Activated CD8-positive, alpha-beta memory T cell treated with anti-CD3 and anti-CD28 coated beads for 36 hours (primary cell): ENCODE data around the gene TXNDC2. TPM values are rescaled to one million over a fixed set of nuclear protein-coding genes. Genes with fewer than 3 reads are reported as not detected.
"Not testable (repeated sequence)": the region's sequence is repeated elsewhere in the genome, so short reads cannot be mapped to it uniquely, and the experiment has no call there.

ENCODE experiments used
- CTCF ChIA-PET: fragments of 350-600 bp; sonication (Branson Sonifier 250); formaldehyde crosslinking; loops from one replicate; lab custom pipeline; 2021; ENCODE audit warnings: antibody characterized with exemption; lab: Charles Lee
- POLR2A ChIA-PET: fragments of 350-600 bp; sonication (Branson Sonifier 250); formaldehyde crosslinking; loops from one replicate; lab custom pipeline; 2021; ENCODE audit warnings: antibody characterized with exemption; lab: Charles Lee
- total RNA-seq, 2 experiments: library from RNA; stranded (reverse); gene quantifications; one replicate each; pipeline ENCODE4 v1.2.3, GENCODE V29; 2021

Gene TXNDC2
- total RNA-seq, 2 experiments from 2014 or later: not detected

DNA sequence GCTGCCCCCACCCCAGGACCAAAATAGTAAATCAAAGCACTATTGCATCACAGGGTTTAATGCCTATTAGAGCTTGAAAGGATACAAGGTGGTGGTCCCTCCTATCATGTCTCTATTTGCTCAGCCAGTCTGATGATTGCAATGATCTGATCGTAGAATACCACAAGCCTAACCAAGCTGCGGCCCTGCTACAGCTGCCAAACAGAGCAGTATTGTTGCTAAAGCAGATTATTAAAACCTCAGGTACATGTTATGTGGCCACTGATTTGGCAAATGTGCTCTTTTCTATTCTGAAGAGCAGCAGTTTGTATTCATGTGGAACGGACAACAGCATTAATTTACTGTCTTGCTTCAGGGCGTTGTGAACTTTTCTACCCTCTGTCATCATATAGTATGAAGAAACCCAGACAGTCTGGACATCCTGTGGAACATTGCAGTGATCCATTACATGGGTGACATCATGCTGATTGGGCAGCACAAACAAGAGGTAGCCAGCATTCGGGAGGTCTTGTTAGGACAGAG lies 19.7 kb downstream of the TXNDC2 start:
- CTCF ChIA-PET: no interaction called here
- POLR2A ChIA-PET: interaction anchor here (0.6 kb wide), 1 partner anchor 32 kb away, joined by 5 read pairs; no protein-coding TSS in a partner anchor

DNA sequence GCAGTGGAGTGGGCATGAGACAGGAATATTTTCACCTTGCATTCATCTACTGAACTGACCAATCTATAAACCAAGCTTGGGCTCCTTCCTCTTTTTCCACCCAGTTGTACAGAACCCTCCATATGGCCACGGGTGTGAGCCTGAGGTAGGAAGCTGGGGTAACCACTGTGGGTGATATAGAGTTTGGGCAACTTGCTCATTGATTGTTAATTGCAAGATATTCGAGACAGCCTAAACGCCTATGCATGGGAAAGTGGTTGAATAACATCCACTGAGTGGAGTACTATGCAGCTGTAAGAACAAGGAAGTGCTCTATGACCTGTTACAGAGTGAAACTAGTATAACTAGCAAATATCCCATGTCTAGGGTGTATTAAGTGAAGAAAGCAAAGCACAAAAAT lies 20.7 kb downstream of the TXNDC2 start:
- POLR2A ChIA-PET: no interaction called here

DNA sequence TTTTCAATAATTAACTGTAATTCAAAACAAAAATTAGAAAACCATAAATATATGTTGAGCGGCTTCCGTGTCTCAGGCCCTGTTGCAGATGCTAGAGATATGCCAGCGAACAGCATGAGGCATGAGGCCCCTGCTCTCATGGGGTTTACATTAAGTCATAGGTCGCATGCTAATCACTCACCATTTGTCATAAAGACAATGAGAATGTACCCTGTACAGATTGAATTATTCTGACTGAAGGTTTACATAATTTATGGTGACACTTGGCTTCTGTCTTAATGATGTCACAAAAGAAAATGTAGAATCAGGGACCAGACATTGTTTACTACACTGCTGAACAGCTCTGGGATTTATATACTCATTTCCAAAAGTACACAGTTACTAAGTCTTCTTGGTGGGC lies 22.1 kb downstream of the TXNDC2 start:
- ChIA-PET POLR2A (no interaction called here), CTCF (no interaction called here)

More for the DNA sequence above, 20.7 kb downstream of the TXNDC2 start:
- CTCF ChIA-PET: no interaction called here

DNA sequence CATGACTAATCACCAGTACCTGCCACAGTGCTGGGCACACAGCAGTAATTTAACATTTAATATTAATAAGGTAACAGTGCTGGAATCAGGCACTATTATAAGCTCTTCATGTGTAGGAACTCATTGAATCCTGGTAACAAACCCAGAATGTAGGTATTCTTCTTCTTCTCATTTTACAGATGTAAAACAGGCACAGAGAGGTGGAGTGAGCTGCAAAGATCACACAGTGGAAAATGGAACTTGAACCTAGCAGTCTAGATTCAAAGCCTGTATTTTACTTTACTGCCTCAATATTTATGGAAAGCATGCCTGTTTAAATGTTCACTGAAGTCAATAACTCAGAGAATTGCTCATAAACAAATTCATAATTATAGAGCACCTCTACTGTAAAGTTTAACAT lies 24.3 kb downstream of the TXNDC2 start:
- ChIA-PET CTCF (interaction anchor here (1.1 kb wide), 1 partner anchor 24 kb away, joined by 3 read pairs; no protein-coding TSS in a partner anchor), POLR2A (no interaction called here)

DNA sequence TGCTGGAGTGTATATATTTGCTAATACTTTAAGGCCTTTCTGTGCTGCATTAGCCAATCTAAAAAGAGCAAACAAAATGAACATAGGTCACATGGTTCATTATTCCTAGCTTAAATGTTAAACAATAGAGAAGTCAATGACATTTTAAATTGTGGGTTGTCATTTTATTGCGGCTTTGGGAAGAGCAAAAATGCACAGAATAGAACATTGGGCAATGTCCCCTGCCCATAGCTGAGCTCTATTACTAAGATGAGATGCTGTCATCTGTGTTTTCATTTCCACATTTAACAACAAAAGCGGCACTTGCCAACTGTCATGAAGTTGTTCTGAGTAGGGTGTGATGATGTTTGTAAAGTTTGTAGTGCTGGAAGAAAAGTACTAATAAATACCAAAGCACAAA lies 24.9 kb downstream of the TXNDC2 start:
- ChIA-PET POLR2A (no interaction called here), CTCF (no interaction called here)

DNA sequence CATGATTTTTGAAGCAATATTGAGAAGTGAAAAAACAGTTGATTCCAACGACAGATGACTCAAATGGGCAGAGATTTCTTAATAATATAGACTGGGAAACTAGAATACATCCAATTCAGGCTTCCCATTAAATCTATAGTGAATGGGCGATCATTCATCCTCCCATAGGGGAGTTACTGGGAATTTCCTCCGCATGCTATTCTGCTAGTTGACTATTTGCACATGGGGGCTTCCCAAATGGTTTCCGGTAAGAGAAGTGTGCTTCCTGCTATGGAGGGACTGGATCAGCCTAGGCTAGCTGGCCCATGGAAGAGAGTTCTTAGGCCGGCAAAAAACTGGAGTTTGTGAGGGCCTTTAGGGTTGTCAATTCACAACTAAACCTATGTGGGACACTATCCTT lies 25.5 kb downstream of the TXNDC2 start:
- POLR2A ChIA-PET: no interaction called here
- CTCF ChIA-PET: no interaction called here

DNA sequence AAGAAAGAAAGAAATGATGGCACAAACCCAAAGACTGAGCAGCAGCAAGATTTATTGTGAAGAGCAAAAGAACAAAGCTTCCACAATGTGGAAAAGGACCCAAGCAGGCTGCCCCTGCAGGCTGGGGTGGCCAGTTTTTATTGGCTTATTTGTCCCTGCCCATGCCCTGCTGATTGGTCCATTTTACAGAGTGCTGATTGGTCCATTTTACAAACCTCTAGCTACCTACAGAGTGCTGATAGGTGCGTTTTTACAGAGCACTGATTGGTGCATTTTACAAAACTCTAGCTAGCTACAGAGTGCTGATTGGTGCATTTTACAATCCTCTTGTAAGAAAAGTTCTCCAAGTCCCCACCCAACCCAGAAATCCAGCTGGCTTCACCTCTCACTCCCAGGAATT lies 26.5 kb downstream of the TXNDC2 start:
- CTCF ChIA-PET, POLR2A ChIA-PET: not testable (repeated sequence)

DNA sequence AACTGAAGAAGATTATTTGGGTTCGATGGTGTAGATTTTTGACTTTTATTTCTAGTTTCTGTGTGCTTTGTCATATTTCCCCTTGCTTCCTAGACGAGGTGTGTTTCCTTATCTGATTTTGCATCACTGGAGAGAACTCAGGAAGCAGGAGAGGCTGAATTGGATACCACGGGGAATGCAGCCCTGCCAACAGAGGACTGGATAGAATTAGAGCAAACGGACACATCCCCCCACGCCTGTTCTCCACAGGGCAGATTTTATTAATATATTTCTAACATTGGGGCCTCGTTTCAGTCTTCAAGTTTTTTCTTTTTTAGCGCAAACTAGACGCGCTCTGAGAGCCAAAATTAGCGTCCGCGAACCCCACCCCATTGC lies 27.4 kb downstream of the TXNDC2 start:
- ChIA-PET POLR2A (interaction anchor here (0.7 to 2.2 kb wide), 7 partner anchors 28 to 810 kb away, joined by 3 to 9 read pairs (median 4); partner anchors contain the start of genes NAPG and TXNDC2), CTCF (interaction anchor here (0.6 kb wide), 1 partner anchor 24 kb away, joined by 4 read pairs; no protein-coding TSS in a partner anchor)

DNA sequence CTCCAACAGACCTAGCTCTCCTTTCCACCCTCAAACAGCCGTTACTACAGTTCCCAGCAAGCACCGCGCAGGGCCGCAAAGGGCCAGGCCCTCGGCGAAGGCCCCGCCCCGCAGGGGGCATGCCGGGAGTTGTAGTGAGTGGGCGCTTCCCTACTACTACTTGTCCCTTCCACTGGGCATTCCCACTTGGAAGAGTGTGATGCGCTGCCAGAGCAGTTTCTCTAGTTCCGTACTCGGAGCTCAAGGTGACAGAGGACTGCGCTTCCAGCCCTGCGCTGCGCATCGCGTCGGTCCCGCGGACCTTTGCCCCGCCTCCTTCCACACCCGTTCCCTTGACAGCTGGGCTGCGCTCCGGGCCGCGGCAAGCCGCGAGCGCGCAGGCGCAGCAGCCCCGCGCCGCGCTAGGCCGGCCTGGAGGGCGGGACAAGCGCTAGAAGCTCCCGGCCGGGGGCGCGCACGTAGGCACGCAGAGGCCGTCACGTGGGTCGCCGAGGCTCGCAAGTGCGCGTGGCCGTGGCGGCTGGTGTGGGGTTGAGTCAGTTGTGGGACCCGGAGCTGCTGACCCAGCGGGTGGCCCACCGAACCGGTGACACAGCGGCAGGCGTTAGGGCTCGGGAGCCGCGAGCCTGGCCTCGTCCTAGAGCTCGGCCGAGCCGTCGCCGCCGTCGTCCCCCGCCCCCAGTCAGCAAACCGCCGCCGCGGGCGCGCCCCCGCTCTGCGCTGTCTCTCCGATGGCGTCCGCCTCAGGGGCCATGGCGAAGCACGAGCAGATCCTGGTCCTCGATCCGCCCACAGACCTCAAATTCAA lies 28.0 kb downstream of the TXNDC2 start, which contains the start of gene VAPA:
VAPA (plus strand) TSS at position 491 of the 808 bp plus-strand sequence; CDS start at position 732, 241 bp downstream.
- POLR2A ChIA-PET: interaction anchor here (0.7 to 2.2 kb wide), 8 partner anchors 13 to 810 kb away, joined by 3 to 9 read pairs (median 4); partner anchors contain the start of genes NAPG and TXNDC2

DNA sequence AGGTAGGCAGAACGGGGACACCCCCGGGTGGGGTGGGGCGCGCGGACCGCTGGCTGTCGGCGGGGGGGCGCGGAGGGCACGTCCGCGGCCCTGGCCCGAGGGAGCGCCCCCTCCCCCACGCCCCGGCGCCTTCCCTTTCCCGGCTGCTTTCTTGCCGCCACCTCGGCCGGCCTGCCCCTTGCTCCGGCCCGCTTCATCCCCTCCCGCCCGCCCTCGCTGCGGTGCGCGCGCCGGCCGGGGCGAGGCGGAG lies 28.5 kb downstream of the TXNDC2 start:
- CTCF ChIA-PET: no interaction called here
- POLR2A ChIA-PET: interaction anchor here (0.8 to 2.2 kb wide), 6 partner anchors 13 to 811 kb away, joined by 3 to 9 read pairs (median 3); partner anchors contain the start of gene TXNDC2

More for the DNA sequence above, 28.0 kb downstream of the TXNDC2 start, which contains the start of gene VAPA:
- CTCF ChIA-PET: interaction anchor here (0.6 kb wide), 1 partner anchor 24 kb away, joined by 4 read pairs; no protein-coding TSS in a partner anchor

DNA sequence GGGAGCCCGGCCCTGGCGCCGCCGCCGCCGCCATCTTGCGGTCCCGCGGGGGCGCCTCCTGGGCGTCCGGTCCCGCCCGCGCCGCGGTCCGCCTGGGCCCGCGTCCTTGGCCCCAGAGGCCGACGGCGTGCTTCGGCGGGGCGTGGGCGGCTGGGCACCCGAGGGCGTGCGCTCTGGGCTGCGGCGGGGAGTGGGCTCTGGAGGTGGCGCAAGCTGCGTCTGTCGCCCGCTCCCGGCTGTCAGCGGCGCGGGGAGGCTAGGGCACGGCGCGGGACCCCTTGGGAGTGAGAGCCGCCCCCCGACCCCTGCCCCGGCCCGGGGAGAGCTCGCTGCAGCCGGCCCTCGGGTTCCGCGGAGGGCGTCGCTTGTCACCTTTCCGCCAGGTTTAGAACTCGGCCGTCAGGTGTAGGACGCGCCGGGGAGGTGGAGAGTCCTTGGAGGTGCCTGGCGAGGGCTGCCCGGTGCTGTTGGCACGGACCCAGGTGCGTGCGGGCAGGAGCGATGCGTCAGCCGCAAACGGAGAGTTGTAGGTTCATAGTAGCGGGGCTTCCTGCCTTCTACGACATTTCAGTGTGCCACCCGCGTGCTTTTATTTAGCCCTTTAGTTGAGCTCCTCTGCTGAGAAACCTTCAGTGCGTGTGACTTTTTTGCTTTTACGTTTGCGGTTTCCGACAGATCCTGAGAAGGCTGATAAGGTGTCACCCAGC lies 29.0 kb downstream of the TXNDC2 start:
- ChIA-PET POLR2A (interaction anchor here (0.9 to 2.2 kb wide), 4 partner anchors 29 to 811 kb away, joined by 3 to 7 read pairs (median 4); partner anchors contain the start of gene TXNDC2), CTCF (interaction anchor here (0.8 kb wide), 1 partner anchor 53 kb away, joined by 5 read pairs; no protein-coding TSS in a partner anchor)

DNA sequence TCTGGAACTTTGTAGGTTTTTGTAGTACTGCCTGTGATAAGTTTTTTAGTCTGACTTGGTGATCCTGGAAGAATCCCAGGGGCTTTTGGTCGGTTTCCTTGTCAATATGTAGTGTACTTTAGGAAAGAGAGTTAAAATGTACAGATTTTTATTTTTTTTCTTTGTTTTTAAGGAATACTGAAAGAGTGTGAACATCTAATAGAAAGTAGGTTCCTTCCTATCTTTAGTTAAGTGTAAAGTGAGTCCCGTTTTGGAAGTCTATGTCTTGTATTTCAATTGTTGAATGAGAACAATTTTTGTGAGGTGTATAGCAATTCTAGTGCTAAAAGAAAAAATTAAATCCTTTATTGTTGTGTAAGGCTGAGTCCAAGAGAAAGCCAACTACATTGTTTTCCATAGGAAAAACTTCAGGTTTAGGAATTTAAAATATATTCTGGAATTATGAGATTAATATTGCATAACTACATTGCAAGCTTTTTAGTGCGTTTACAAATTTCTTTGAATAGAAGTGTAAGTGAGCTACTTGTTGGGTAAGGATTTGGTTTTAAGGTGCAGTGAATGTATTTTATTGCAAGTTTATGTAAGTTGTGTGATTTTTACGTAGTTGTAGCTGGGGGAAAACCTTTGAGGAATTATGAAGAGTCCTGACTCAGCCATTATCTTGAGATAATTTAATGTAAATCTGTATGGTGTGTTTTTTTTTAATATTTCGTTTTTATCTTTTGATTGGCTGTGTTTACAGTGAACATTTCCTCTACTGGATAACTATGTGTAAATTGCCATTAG lies 29.7 kb downstream of the TXNDC2 start:
- CTCF ChIA-PET: interaction anchor here (0.8 kb wide), 1 partner anchor 54 kb away, joined by 5 read pairs; no protein-coding TSS in a partner anchor

DNA sequence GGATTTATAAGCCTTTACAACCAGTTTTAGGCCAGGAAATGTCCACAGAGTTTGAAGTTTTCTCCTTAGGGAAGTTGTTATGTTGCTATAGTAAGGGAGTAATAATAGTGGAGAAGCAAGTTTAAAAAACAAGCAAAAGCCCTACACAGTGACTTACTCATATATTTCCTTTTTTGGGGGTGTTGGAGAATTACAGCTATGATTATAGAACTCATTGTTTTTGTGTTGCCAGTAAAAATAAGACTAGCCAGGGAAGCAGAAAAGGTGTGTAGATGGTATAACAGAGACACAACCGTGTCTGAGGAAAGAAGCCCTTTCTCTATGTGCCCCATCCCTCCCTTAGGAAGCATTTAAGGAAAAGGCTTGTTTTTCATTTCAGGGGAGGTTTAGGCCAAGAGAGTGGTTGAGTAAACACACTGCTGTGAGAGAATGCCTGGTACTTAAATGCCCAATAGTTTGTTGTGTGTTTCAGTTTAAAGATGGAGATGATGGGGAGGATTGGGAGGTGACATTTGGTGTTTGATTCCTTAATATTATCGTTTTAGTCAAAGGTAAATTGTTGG lies 30.4 kb downstream of the TXNDC2 start:
- ChIA-PET POLR2A (no interaction called here), CTCF (no interaction called here)

More for the DNA sequence above, 29.7 kb downstream of the TXNDC2 start:
- POLR2A ChIA-PET: interaction anchor here (0.9 to 1.0 kb wide), 2 partner anchors 54 to 211 kb away, joined by 3 to 4 read pairs; no protein-coding TSS in a partner anchor

DNA sequence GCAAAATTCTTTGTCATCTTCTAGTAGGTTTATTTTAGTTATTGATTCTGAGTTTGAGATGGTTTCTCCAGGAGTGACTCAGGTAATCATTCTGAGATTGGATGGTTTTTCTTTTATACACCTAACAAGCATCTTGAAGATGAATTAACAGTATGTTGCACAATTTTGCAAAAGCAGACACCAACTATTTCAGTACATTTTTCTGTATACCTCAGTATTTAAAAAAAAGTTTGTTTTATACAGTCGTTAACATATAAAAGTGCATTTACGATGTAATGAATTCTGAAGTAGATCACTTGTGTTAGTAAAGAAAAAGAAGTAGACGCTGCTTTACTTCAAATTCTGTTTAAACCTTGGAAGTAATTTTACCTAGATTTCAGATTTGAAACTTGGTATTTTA lies 31.0 kb downstream of the TXNDC2 start:
- CTCF ChIA-PET: no interaction called here
- POLR2A ChIA-PET: no interaction called here

DNA sequence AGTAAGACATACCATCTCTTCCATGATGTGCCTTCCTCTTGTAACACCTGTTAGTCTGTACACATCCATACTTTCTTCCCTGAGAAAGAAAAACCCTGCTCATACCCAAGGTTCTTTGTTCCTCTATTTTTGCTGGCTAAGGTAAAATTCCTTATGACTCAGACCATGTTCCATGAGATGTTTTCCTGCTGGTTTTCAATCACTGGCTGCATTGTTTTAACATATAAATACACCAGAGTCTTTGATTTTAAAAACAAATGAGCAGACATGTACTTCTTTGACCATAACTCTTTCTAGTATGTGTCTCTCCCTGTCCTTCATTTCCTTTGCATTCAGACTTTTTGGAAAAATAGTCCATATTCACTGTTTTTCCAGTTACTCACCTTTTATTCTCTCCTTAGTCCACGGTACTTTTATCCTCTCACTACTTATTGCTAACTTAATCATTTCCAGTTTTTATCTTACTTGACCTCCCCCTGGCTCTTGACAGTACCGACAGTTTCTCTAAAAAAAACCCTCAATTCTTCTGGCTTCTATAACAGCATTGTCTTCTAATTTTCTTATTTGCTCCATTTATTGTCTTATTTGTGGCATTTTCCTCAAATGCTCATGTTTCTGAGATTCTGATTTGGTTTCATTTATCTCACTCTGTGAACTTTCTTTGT lies 32.4 kb downstream of the TXNDC2 start:
- POLR2A ChIA-PET: no interaction called here
- CTCF ChIA-PET: no interaction called here

DNA sequence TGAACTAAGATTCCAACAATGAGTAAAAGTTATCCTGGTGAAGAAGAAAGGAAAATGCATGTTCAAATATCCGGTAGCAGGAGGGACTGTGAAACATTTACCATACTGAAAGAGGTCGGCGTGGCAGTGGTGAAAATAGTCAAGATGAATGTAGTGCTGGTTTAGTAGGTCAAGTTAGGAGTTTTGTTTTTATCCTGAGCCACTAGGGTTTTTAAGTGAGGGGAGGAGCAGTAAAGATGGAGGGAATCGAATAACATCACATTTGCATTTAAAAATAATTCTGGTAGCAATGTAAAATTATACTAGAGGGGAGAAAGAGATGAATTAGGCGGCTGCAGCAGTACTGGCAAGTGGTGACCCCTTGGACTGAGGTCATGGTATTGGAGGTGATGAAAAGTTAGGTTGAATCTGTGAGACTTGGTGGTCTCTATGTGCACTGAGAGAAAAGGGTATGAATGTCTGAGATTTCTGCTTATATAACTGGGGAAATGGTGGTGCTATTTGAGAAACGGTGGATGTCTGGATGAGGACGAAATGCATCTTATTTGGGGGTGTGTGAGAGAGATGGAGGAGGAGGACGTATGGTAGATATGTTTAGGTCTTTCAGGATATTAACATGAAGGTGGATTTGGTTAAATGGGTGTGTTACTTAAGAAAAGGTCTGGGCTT lies 33.9 kb downstream of the TXNDC2 start:
- POLR2A ChIA-PET: no interaction called here
- CTCF ChIA-PET: no interaction called here

DNA sequence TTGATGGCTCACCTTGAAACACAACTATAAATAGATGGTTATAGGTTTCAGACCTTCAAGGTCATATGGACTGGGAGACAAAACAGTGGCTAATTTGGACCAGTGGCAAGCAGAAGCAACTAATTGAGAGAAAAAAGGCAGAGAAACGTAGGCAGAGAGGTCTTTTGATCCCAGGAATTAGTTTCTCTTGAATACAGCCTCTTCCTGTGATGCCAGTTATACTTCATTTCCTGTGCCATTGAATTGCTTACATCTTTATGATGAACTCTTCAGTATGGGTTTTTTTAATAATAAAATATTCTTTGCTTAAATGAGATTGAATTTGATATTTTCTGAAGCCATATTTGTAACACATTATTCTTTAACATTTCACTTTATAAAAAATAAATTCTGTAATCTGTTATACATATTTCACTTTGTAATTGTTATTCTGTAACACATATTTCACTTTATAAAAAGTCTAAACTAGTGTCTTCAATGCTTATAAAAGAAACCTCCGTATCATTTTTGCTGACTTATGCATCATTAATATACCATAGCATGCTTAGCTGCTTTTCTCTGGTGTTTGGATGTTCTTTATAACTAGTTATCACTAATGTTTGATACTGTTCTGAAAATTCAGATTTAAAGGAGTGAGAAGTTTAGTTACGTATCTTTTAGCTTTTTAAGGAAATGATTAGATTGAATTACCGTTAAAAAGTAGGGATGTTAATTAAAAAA lies 37.0 kb downstream of the TXNDC2 start:
- ChIA-PET CTCF (no interaction called here), POLR2A (no interaction called here)
